Ovary (tissue), 3 donors: Measurements from ENCODE around the gene AGBL4.

ENCODE experiments used
- CTCF ChIP-seq, 3 donors: fragments of 450-650 bp in 2 of 3; fragments of 200-600 bp in 1 of 3; IDR thresholded peaks; one replicate each; pipeline versions ENCODE4 v1.5.1 to v1.8.0; 2016 to 2022; ENCODE audit warnings: antibody characterized with exemption in 3 of 3, mild to moderate bottlenecking in 1 of 3
- EP300 ChIP-seq: sonication (generic); formaldehyde crosslinking; IDR thresholded peaks from one replicate; pipeline ENCODE4 v1.6.1; 2017; ENCODE audit warnings: antibody characterized with exemption
- POLR2A ChIP-seq: fragments of 450-650 bp; IDR thresholded peaks from one replicate; pipeline ENCODE4 v1.6.1; 2017; ENCODE audit warnings: antibody characterized with exemption, mild to moderate bottlenecking, moderate library complexity
- donor health status: DM: no; HTN: no; CAD: no.

- TF ChIP-seq EP300 (no peak), CTCF (IDR thresholded peaks at IDR 0.05) (no peak), POLR2A (no peak)
Measured at GRCh38 chr1:48875552-48876329, 1148.0 kb downstream of the AGBL4 start.
